ENCODE measurements around the gene SAXO1. TPM values are rescaled to one million over a fixed set of nuclear protein-coding genes. Genes with fewer than 3 reads are reported as not detected.
A peak's percentile ranks its signal among the peaks of the same experiment; 100 is the strongest.

The SAXO1 gene
- total RNA-seq, 5 donors from 2014 or later (not counting 1 experiment from before 2014, with no cell fraction given), result 0.19 to 0.79 (median 0.41) TPM; not detected in 1

GRCh38 chr9:19049917-19050636 lies 17.1 kb upstream of the SAXO1 start:
- peaks cover 35 to 54% (median 43%) of the 10 kb centered on the region in 3 donors for H3K4me1 Mint-ChIP-seq
- no peaks in the 10 kb centered on the region for H3K9me3 Mint-ChIP-seq
- peak overlapping the region; percentile 91 to 96 (median 94) for H3K4me3 Mint-ChIP-seq
- H3K27ac Mint-ChIP-seq, result peak overlapping the region; percentile 84 to 93
- H3K27me3 Mint-ChIP-seq, result no peaks in the 10 kb centered on the region
- CTCF ChIA-PET, result interaction anchor here (0.8 to 1.3 kb wide), 4 partner anchors 22 to 121 kb away, joined by 3 to 4 read pairs (median 4); no protein-coding TSS in a partner anchor
- Histone ChIP-seq H3K27ac (ENCODE audit: low read length) (peak overlapping the region; percentile 96), H3K36me3 (ENCODE audit: control insufficient read depth in 2 of 2, extremely low read depth in 1 of 2, insufficient read depth in 1 of 2, low read length in 1 of 2) (no peaks in the 10 kb centered on the region), H3K27me3 (replicated peaks in 1 of 2; ENCODE audit: control insufficient read depth in 2 of 2, extremely low read depth in 1 of 2, insufficient read depth in 2 of 2, low read length in 1 of 2) (no peaks in the 10 kb centered on the region), H3K9me3 (no peaks in the 10 kb centered on the region), H3K4me1 (ENCODE audit: control insufficient read depth in 1 of 2, extremely low read depth in 1 of 2, insufficient read depth in 2 of 2, low read length in 2 of 2) (peaks cover 19 to 35% of the 10 kb centered on the region in 2 experiments), H3K4me3 (ENCODE audit: control insufficient read depth in 1 of 2, extremely low read depth in 1 of 2, low read length in 1 of 2) (peak overlapping the region; percentile 90 to 95)
- POLR2A ChIA-PET, result interaction anchor here (0.6 to 0.9 kb wide), 4 partner anchors 36 to 1464 kb away, joined by 3 to 6 read pairs (median 4); no protein-coding TSS in a partner anchor
- ATAC-seq (replicated peaks in 1 of 4) (peak in 1 of 4 experiments; percentile 4), DNase-seq (peak in 4 of 35 experiments; percentile 7 to 36 (median 13))
- H3K36me3 Mint-ChIP-seq, result peaks cover 17% of the 10 kb centered on the region
- 8% methylated on average over 32 of the region's 33 CpGs for whole genome bisulfite sequencing (ENCODE audit: insufficient coverage)

GRCh38 chr9:19048966-19049916 lies 16.2 kb upstream of the SAXO1 start, which contains the start of gene RRAGA:
Gene RRAGA, plus strand, starts transcription at chr9:19049427. Its CDS starts 233 bp downstream, at chr9:19049660.
- H3K27me3 Mint-ChIP-seq, result no peaks in the 10 kb centered on the region
- H3K36me3 Mint-ChIP-seq, result peaks cover 14% of the 10 kb centered on the region
- peak within 1 kb of the TSS; percentile 91 to 96 (median 94) for H3K4me3 Mint-ChIP-seq
- H3K4me1 ChIP-seq (ENCODE audit: control insufficient read depth in 1 of 2, extremely low read depth in 1 of 2, insufficient read depth in 2 of 2, low read length in 2 of 2), result peaks cover 19 to 35% of the 10 kb centered on the region in 2 experiments
- peaks cover 35 to 54% (median 43%) of the 10 kb centered on the region in 3 donors for H3K4me1 Mint-ChIP-seq
- ChIA-PET POLR2A (interaction anchor here (0.5 to 1.0 kb wide), 9 partner anchors 47 to 328 kb away, joined by 3 to 6 read pairs (median 3); no protein-coding TSS in a partner anchor), CTCF (interaction anchor here (0.5 to 1.5 kb wide), 19 partner anchors 17 to 442 kb away, joined by 3 to 14 read pairs (median 3); partner anchors contain the start of gene RPS6 (in 1 of the 2))
- no peaks in the 10 kb centered on the region for H3K36me3 ChIP-seq (ENCODE audit: control insufficient read depth in 2 of 2, extremely low read depth in 1 of 2, insufficient read depth in 1 of 2, low read length in 1 of 2)
- H3K9me3 Mint-ChIP-seq, result no peaks in the 10 kb centered on the region
- peak within 1 kb of the TSS; percentile 96 to 97 for H3K27ac Mint-ChIP-seq
- WGBS (ENCODE audit: insufficient coverage), result under 1% methylated on average over 68 of the region's 82 CpGs
- DNase-seq (peak; percentile 88 to 97 (median 92)), ATAC-seq (replicated peaks in 1 of 4) (peak; percentile 90 to 94 (median 92))
- H3K27me3 ChIP-seq (replicated peaks in 1 of 2; ENCODE audit: control insufficient read depth in 2 of 2, extremely low read depth in 1 of 2, insufficient read depth in 2 of 2, low read length in 1 of 2), result no peaks in the 10 kb centered on the region
- peak within 1 kb of the TSS; percentile 96 for H3K27ac ChIP-seq (ENCODE audit: low read length)
- H3K4me3 ChIP-seq (ENCODE audit: control insufficient read depth in 1 of 2, extremely low read depth in 1 of 2, low read length in 1 of 2), result peak within 1 kb of the TSS; percentile 90 to 95
- H3K9me3 ChIP-seq, result no peaks in the 10 kb centered on the region

- Histone ChIP-seq H3K4me3 (ENCODE audit: control insufficient read depth in 1 of 2, extremely low read depth in 1 of 2, low read length in 1 of 2) (no peak overlapping the region), H3K36me3 (ENCODE audit: control insufficient read depth in 2 of 2, extremely low read depth in 1 of 2, insufficient read depth in 1 of 2, low read length in 1 of 2) (no peaks in the 10 kb centered on the region), H3K27me3 (replicated peaks in 1 of 2; ENCODE audit: control insufficient read depth in 2 of 2, extremely low read depth in 1 of 2, insufficient read depth in 2 of 2, low read length in 1 of 2) (peaks cover 0 to 7% of the 10 kb centered on the region in 2 experiments), H3K4me1 (ENCODE audit: control insufficient read depth in 1 of 2, extremely low read depth in 1 of 2, insufficient read depth in 2 of 2, low read length in 2 of 2) (no peaks in the 10 kb centered on the region), H3K27ac (ENCODE audit: low read length) (no peak overlapping the region), H3K9me3 (no peaks in the 10 kb centered on the region)
- no peak for ATAC-seq (replicated peaks in 1 of 4)
- ChIA-PET POLR2A (no interaction called here), CTCF (interaction anchor here (0.6 to 0.7 kb wide), 2 partner anchors 58 to 949 kb away, joined by 3 read pairs; no protein-coding TSS in a partner anchor)
- H3K27ac Mint-ChIP-seq, result no peak overlapping the region
- DNase-seq, result no peak
- 95% methylated on average over 4 of the region's 5 CpGs for WGBS (ENCODE audit: insufficient coverage)
- no peaks in the 10 kb centered on the region for H3K27me3 Mint-ChIP-seq
- no peak overlapping the region for H3K4me3 Mint-ChIP-seq
- H3K4me1 Mint-ChIP-seq, result peaks cover 0 to 6% (median 0%) of the 10 kb centered on the region in 3 donors
- peaks cover 4% of the 10 kb centered on the region for H3K36me3 Mint-ChIP-seq
- H3K9me3 Mint-ChIP-seq, result no peaks in the 10 kb centered on the region
These were observed 3.6 kb upstream of the SAXO1 start for GRCh38 chr9:19036611-19037010.

GRCh38 chr9:19032406-19032805 lies 603 bp downstream of the SAXO1 start:
- no peak for ATAC-seq (replicated peaks in 1 of 4)
- H3K4me1 ChIP-seq (ENCODE audit: control insufficient read depth in 1 of 2, extremely low read depth in 1 of 2, insufficient read depth in 2 of 2, low read length in 2 of 2), result no peaks in the 10 kb centered on the region
- ChIA-PET POLR2A (no interaction called here), CTCF (no interaction called here)
- no peak overlapping the region for H3K27ac ChIP-seq (ENCODE audit: low read length)
- no peaks in the 10 kb centered on the region for H3K9me3 Mint-ChIP-seq
- H3K4me3 ChIP-seq (ENCODE audit: control insufficient read depth in 1 of 2, extremely low read depth in 1 of 2, low read length in 1 of 2), result no peak overlapping the region
- H3K36me3 ChIP-seq (ENCODE audit: control insufficient read depth in 2 of 2, extremely low read depth in 1 of 2, insufficient read depth in 1 of 2, low read length in 1 of 2), result no peaks in the 10 kb centered on the region
- H3K4me1 Mint-ChIP-seq, result peaks cover 0 to 2% (median 0%) of the 10 kb centered on the region in 3 donors
- DNase-seq, result no peak
- 100% methylated on average over 9 of the region's 14 CpGs for WGBS (ENCODE audit: insufficient coverage)
- H3K27ac Mint-ChIP-seq, result no peak overlapping the region
- H3K27me3 Mint-ChIP-seq, result peaks cover 6 to 8% of the 10 kb centered on the region in 2 donors
- no peaks in the 10 kb centered on the region for H3K9me3 ChIP-seq
- H3K36me3 Mint-ChIP-seq, result peaks cover 4% of the 10 kb centered on the region
- H3K27me3 ChIP-seq (replicated peaks in 1 of 2; ENCODE audit: control insufficient read depth in 2 of 2, extremely low read depth in 1 of 2, insufficient read depth in 2 of 2, low read length in 1 of 2), result peaks cover 0 to 14% of the 10 kb centered on the region in 2 experiments
- no peak overlapping the region for H3K4me3 Mint-ChIP-seq

GRCh38 chr9:19030899-19031298 lies 2.1 kb downstream of the SAXO1 start:
- H3K27me3 ChIP-seq (replicated peaks in 1 of 2; ENCODE audit: control insufficient read depth in 2 of 2, extremely low read depth in 1 of 2, insufficient read depth in 2 of 2, low read length in 1 of 2), result peaks cover 0 to 18% of the 10 kb centered on the region in 2 experiments
- H3K36me3 Mint-ChIP-seq, result peaks cover 4% of the 10 kb centered on the region
- no peaks in the 10 kb centered on the region for H3K9me3 Mint-ChIP-seq
- H3K4me1 Mint-ChIP-seq, result peaks cover 0 to 2% (median 0%) of the 10 kb centered on the region in 3 donors
- no peak overlapping the region for H3K27ac Mint-ChIP-seq
- whole genome bisulfite sequencing (ENCODE audit: insufficient coverage), result no CpG with 5 or more reads among the region's 1 CpG
- POLR2A ChIA-PET, result no interaction called here
- no peak overlapping the region for H3K27ac ChIP-seq (ENCODE audit: low read length)
- H3K27me3 Mint-ChIP-seq, result peaks cover 6 to 8% of the 10 kb centered on the region in 2 donors
- CTCF ChIA-PET, result no interaction called here
- H3K9me3 ChIP-seq, result no peaks in the 10 kb centered on the region
- no peaks in the 10 kb centered on the region for H3K4me1 ChIP-seq (ENCODE audit: control insufficient read depth in 1 of 2, extremely low read depth in 1 of 2, insufficient read depth in 2 of 2, low read length in 2 of 2)
- ATAC-seq (replicated peaks in 1 of 4), result no peak
- no peak overlapping the region for H3K4me3 ChIP-seq (ENCODE audit: control insufficient read depth in 1 of 2, extremely low read depth in 1 of 2, low read length in 1 of 2)
- no peaks in the 10 kb centered on the region for H3K36me3 ChIP-seq (ENCODE audit: control insufficient read depth in 2 of 2, extremely low read depth in 1 of 2, insufficient read depth in 1 of 2, low read length in 1 of 2)
- no peak overlapping the region for H3K4me3 Mint-ChIP-seq
- no peak for DNase-seq
